ENCODE measurements around the gene DLGAP4.

- TF ChIP-seq POLR2A (IDR thresholded peaks at IDR 0.05) = no peak
- TF ChIP-seq CTCF (IDR thresholded peaks at IDR 0.05) = no peak
Observed at GRCh38 chr20:36507746-36508145, 201.6 kb downstream of the DLGAP4 start.

All from ovary (tissue), 3 donors.